ENCODE measurements around the gene COX6B2.

COX6B2 gene

GRCh38 chr19:55309448-55309847 is 45.1 kb downstream of the COX6B2 start:
- H3K27ac Mint-ChIP-seq: no peak overlapping the region
- DNase-seq (no peak), ATAC-seq (replicated peaks) (no peak)
- peaks cover 3 to 5% of the 10 kb centered on the region in 2 donors for H3K36me3 Mint-ChIP-seq
- H3K4me1 Mint-ChIP-seq: peaks cover 0 to 2% of the 10 kb centered on the region in 2 donors
- no peaks in the 10 kb centered on the region for H3K27me3 Mint-ChIP-seq
- peaks cover 0 to 2% of the 10 kb centered on the region in 2 donors for H3K9me3 Mint-ChIP-seq
- H3K4me3 Mint-ChIP-seq: no peak overlapping the region

DNA sequence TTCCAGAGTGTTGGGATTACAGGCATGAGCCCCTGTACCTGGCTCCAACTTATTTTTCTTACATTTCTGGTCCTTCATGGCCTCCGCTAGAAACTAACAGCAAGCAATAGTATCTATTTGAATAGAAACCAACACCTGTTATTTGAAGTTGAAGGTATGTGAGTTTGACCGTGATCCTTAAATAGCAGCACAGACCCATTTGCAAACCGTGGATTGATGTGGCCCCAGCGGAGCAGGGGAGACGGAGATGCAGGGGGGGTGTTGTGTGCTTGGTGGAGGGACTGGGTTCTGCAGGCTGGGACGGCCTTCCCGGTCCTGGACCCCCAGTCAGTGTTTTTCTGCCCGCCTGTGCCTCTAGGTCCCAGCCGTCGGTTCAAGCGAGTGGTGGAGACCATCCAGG is 46.2 kb downstream of the COX6B2 start:
- Mint-ChIP-seq H3K4me3 (no peak overlapping the region), H3K9me3 (peaks cover 0 to 2% of the 10 kb centered on the region in 2 donors), H3K36me3 (peaks cover 3 to 5% of the 10 kb centered on the region in 2 donors), H3K27me3 (no peaks in the 10 kb centered on the region), H3K4me1 (peaks cover 0 to 2% of the 10 kb centered on the region in 2 donors), H3K27ac (no peak overlapping the region)
- DNase-seq: no peak
- ATAC-seq (replicated peaks): no peak

GRCh38 chr19:55306712-55307111 is 47.8 kb downstream of the COX6B2 start:
- peaks cover 3 to 5% of the 10 kb centered on the region in 2 donors for H3K36me3 Mint-ChIP-seq
- ATAC-seq (replicated peaks): no peak
- no peak for DNase-seq
- peaks cover 0 to 2% of the 10 kb centered on the region in 2 donors for H3K9me3 Mint-ChIP-seq
- H3K4me3 Mint-ChIP-seq: no peak overlapping the region
- peaks cover 2 to 8% of the 10 kb centered on the region in 2 donors for H3K4me1 Mint-ChIP-seq
- no peak overlapping the region for H3K27ac Mint-ChIP-seq
- H3K27me3 Mint-ChIP-seq: no peaks in the 10 kb centered on the region

DNA sequence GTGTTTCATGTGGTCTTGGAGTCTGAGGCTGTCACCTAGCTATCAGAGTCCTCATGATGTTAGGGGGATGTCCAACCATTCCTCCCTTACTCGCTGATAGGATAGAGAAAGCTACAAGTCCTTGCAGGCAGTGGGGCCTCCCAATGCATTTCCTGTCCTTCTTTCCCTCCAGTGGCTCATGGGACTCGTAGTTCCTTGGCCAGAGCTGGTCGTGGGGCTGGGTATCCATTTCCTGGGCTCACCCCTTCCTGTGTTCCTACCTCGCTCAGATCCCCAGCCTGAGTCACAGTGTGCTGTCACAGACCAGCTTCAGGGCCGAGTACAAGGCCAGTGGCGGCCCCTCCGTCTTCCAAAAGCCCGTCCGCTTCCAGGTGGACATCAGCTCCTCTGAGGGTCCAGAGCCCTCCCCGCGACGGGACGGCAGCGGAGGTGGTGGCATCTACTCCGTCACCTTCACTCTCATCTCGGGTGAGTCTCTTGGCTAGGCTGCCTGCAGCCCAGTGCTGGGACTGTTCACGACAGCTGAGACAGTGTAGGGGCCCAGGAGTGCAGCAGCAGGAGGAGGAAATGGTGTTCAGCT is 48.4 kb downstream of the COX6B2 start:
- H3K4me1 Mint-ChIP-seq: peaks cover 3 to 13% of the 10 kb centered on the region in 2 donors

DNA sequence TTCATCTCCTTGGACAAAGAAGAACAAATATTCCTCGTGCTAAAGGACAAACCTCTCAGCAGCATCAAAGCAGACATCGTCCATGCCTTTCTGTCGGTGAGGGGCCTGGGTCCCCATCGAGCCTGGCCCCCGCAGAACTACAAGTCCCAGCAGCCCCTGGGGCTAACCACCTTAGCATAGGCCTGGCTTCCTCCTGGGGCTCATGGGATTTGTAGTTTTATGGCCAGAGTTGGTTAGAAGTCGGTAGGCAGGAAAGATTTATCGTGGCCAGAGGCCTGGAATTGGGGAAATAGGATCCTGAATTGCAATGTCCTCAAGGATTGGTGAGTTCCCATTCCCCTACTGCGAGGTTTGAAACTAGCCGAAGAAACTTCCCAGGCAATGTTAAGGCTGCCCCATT is 49.0 kb downstream of the COX6B2 start:
- Mint-ChIP-seq H3K4me3 (no peak overlapping the region), H3K9me3 (peaks cover 0 to 2% of the 10 kb centered on the region in 2 donors), H3K36me3 (peaks cover 3 to 5% of the 10 kb centered on the region in 2 donors), H3K27ac (no peak overlapping the region), H3K4me1 (peaks cover 3 to 13% of the 10 kb centered on the region in 2 donors), H3K27me3 (no peaks in the 10 kb centered on the region)
- ATAC-seq (replicated peaks) (peak; percentile 61 to 66), DNase-seq (no peak)

More for the DNA sequence above, 48.4 kb downstream of the COX6B2 start:
- no peak for ATAC-seq (replicated peaks)
- peaks cover 0 to 2% of the 10 kb centered on the region in 2 donors for H3K9me3 Mint-ChIP-seq
- no peak overlapping the region for H3K4me3 Mint-ChIP-seq
- no peak overlapping the region for H3K27ac Mint-ChIP-seq
- no peaks in the 10 kb centered on the region for H3K27me3 Mint-ChIP-seq
- DNase-seq: no peak
- peaks cover 3 to 5% of the 10 kb centered on the region in 2 donors for H3K36me3 Mint-ChIP-seq

DNA sequence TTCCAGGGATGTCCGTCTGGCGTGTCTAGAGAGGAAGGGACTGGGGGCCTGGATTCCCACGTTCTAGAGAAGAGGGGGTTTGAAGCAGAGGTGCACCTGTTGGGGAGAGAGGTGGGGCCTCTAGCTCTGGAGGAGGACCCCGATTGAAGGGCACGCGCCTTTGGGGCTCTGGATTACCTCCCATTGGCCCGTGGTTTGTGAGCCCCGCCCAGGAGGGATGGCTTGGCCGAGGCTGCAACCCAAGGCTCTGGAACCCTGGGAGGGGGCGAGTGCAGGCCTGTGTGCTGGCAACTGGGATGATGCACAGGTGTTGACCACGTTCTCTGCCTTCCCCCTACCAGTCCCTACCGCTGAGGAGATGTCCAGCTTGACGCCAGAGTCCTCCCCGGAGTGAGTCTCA is 49.5 kb downstream of the COX6B2 start:
- H3K9me3 Mint-ChIP-seq: peaks cover 0 to 2% of the 10 kb centered on the region in 2 donors
- no peak overlapping the region for H3K27ac Mint-ChIP-seq
- H3K4me1 Mint-ChIP-seq: peaks cover 3 to 13% of the 10 kb centered on the region in 2 donors
- H3K4me3 Mint-ChIP-seq: no peak overlapping the region
- peaks cover 0 to 3% of the 10 kb centered on the region in 2 donors for H3K36me3 Mint-ChIP-seq
- peaks cover under 1 to 2% of the 10 kb centered on the region in 2 donors for H3K27me3 Mint-ChIP-seq
- DNase-seq (no peak), ATAC-seq (replicated peaks) (no peak)

DNA sequence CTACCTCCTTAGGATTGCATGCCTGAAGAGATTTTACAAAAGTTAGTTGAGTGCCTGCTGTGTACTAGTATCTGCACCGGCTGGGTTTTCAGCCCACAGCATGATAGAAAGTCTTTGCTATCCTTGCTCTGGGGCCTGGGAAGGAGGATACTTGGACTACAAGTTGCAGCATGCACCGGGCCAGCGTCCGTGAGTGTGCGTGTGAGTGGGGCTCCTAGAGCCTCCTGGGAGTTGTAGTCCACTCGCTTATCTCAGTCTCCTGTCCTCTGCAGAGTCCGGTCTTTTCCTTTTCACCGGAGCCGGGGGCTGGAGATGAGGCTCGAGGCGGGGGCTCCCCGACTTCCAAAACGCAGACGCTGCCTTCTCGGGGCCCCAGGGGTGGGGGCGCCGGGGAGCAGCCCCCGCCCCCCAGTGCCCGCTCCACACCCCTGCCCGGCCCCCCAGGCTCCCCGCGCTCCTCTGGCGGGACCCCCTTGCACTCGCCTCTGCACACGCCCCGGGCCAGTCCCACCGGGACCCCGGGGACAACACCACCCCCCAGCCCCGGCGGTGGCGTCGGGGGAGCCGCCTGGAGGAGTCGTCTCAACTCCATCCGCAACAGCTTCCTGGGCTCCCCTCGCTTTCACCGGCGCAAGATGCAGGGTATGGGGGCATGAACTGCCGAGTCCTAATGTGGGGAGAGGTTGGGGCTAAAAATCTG is 50.1 kb downstream of the COX6B2 start:
- H3K27ac Mint-ChIP-seq: no peak overlapping the region
- DNase-seq (no peak), ATAC-seq (replicated peaks) (no peak)
- H3K36me3 Mint-ChIP-seq: peaks cover 0 to 3% of the 10 kb centered on the region in 2 donors
- H3K4me1 Mint-ChIP-seq: peaks cover 3 to 13% of the 10 kb centered on the region in 2 donors
- peaks cover 0 to 2% of the 10 kb centered on the region in 2 donors for H3K9me3 Mint-ChIP-seq
- peaks cover 5 to 6% of the 10 kb centered on the region in 2 donors for H3K27me3 Mint-ChIP-seq
- H3K4me3 Mint-ChIP-seq: no peak overlapping the region

GRCh38 chr19:55303477-55303876 is 51.0 kb downstream of the COX6B2 start:
- Mint-ChIP-seq H3K4me1 (peaks cover 3 to 13% of the 10 kb centered on the region in 2 donors), H3K36me3 (peaks cover 0 to 3% of the 10 kb centered on the region in 2 donors), H3K27me3 (peaks cover 5 to 6% of the 10 kb centered on the region in 2 donors), H3K27ac (no peak overlapping the region), H3K9me3 (peaks cover 0 to 2% of the 10 kb centered on the region in 2 donors), H3K4me3 (no peak overlapping the region)
- ATAC-seq (replicated peaks) (no peak), DNase-seq (no peak)

- H3K36me3 Mint-ChIP-seq: peaks cover 0 to 3% of the 10 kb centered on the region in 2 donors
- peak overlapping the region; percentile 78 for H3K27ac Mint-ChIP-seq
- DNase-seq (no peak), ATAC-seq (replicated peaks) (no peak)
- H3K27me3 Mint-ChIP-seq: peaks cover 5 to 6% of the 10 kb centered on the region in 2 donors
- peaks cover 3 to 13% of the 10 kb centered on the region in 2 donors for H3K4me1 Mint-ChIP-seq
- peaks cover 0 to 2% of the 10 kb centered on the region in 2 donors for H3K9me3 Mint-ChIP-seq
- H3K4me3 Mint-ChIP-seq: peak overlapping the region; percentile 90 to 96
Observed at GRCh38 chr19:55302318-55302703, 52.2 kb downstream of the COX6B2 start.

GRCh38 chr19:55301459-55302317 is 52.8 kb downstream of the COX6B2 start:
- ATAC-seq (replicated peaks) (peak; percentile 94), DNase-seq (peak; percentile 90)
- Mint-ChIP-seq H3K4me3 (peak overlapping the region; percentile 90 to 96), H3K27ac (peak overlapping the region; percentile 78), H3K4me1 (peaks cover 3 to 13% of the 10 kb centered on the region in 2 donors), H3K27me3 (peaks cover 5 to 6% of the 10 kb centered on the region in 2 donors), H3K9me3 (peaks cover 0 to 2% of the 10 kb centered on the region in 2 donors), H3K36me3 (peaks cover 0 to 3% of the 10 kb centered on the region in 2 donors)

GRCh38 chr19:55300886-55301458 is 53.5 kb downstream of the COX6B2 start:
- Mint-ChIP-seq H3K9me3 (peaks cover 0 to 2% of the 10 kb centered on the region in 2 donors), H3K4me1 (peaks cover 3 to 13% of the 10 kb centered on the region in 2 donors)

DNA sequence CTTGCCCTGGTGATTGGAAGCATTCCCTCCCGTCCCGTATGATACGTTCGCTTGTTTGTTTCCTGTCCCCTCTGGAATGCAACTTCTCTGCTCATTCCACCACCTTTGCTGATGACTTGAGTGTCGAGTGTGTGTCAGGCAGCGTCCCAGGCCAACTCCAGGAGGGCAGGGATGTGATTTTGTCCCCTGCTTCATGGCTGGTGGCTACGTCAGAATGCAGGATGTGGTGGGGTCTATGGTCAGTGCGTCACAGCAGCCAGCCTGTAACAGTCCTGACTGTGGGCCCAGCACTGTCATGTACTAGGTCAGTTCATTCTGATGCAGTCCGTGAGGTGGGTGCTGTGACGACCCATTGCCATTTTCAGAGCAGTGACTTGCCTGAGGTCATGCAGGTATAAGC is 54.5 kb downstream of the COX6B2 start:
- ATAC-seq (replicated peaks) (no peak), DNase-seq (no peak)
- Mint-ChIP-seq H3K4me3 (no peak overlapping the region), H3K36me3 (no peaks in the 10 kb centered on the region), H3K4me1 (peaks cover 2 to 13% of the 10 kb centered on the region in 2 donors), H3K27ac (no peak overlapping the region), H3K27me3 (peaks cover 5 to 6% of the 10 kb centered on the region in 2 donors), H3K9me3 (no peaks in the 10 kb centered on the region)

More at GRCh38 chr19:55300886-55301458, 53.5 kb downstream of the COX6B2 start:
- ATAC-seq (replicated peaks) (no peak), DNase-seq (no peak)
- peaks cover 0 to 3% of the 10 kb centered on the region in 2 donors for H3K36me3 Mint-ChIP-seq
- H3K4me3 Mint-ChIP-seq: peak overlapping the region; percentile 90 to 96
- peaks cover 5 to 6% of the 10 kb centered on the region in 2 donors for H3K27me3 Mint-ChIP-seq
- H3K27ac Mint-ChIP-seq: peak overlapping the region; percentile 78
